Liver (tissue), 9 donors: ENCODE results near the gene CTNNA2. TPM values are rescaled to one million over a fixed set of nuclear protein-coding genes. Genes with fewer than 3 reads are reported as not detected.

Experiments used
- DNase-seq: peaks from one replicate; pipeline ENCODE4 v3.0.0-alpha.2; 2017; ENCODE audit warnings: low spot score
- H3K27ac ChIP-seq, 2 donors: one replicate each; pipeline ENCODE4 v1.7.0; 2013; ENCODE audit warnings: inconsistent platforms in 2 of 2, low read length in 2 of 2, control low read depth in 1 of 2, low read depth in 1 of 2, mild to moderate bottlenecking in 1 of 2
- H3K27me3 ChIP-seq, 4 donors: one replicate each; pipeline versions ENCODE4 v1.6.1 to v1.7.0; 2013; ENCODE audit warnings: low read length in 3 of 4, inconsistent platforms in 1 of 4, mild to moderate bottlenecking in 1 of 4, moderate library complexity in 1 of 4; ENCODE audit not compliant: control insufficient read depth in 4 of 4, insufficient read depth in 4 of 4
- H3K36me3 ChIP-seq, 4 donors: one replicate each; pipeline versions ENCODE4 v1.6.1 to v1.7.0; 2013; ENCODE audit warnings: low read length in 3 of 4, mild to moderate bottlenecking in 3 of 4, low read depth in 1 of 4, moderate library complexity in 1 of 4; ENCODE audit not compliant: control insufficient read depth in 4 of 4, insufficient read depth in 3 of 4
- H3K4me1 ChIP-seq, 4 donors: one replicate each; pipeline versions ENCODE4 v1.6.1 to v1.7.0; 2013; ENCODE audit warnings: low read length in 3 of 4, mild to moderate bottlenecking in 3 of 4, moderate library complexity in 1 of 4; ENCODE audit not compliant: control insufficient read depth in 4 of 4, insufficient read depth in 4 of 4
- H3K4me3 ChIP-seq, 3 donors: one replicate each; pipeline versions ENCODE4 v1.6.1 to v1.7.0; 2013; ENCODE audit warnings: low read length in 3 of 3, control low read depth in 1 of 3, low read depth in 1 of 3, mild to moderate bottlenecking in 1 of 3
- H3K9ac ChIP-seq, 2 donors: one replicate each; pipeline ENCODE4 v1.7.0; 2013; ENCODE audit warnings: low read length in 2 of 2, mild to moderate bottlenecking in 2 of 2, moderate library complexity in 2 of 2, control low read depth in 1 of 2, low read depth in 1 of 2
- H3K9me3 ChIP-seq, 4 donors: one replicate each; pipeline versions ENCODE4 v1.6.1 to v1.7.0; 2013; ENCODE audit warnings: low read length in 3 of 4; ENCODE audit not compliant: control insufficient read depth in 4 of 4
- CTCF ChIP-seq: fragments of 150-350 bp; IDR thresholded peaks from 2 replicates; pipeline ENCODE4 v1.5.1; 2017; ENCODE audit warnings: improper control_type of control experiment, low read depth, low read length; ENCODE audit not compliant: missing input control
- EGR1 ChIP-seq, 2 donors: IDR thresholded peaks; 2 replicates each; pipeline ENCODE4 v1.6.1; 2016 to 2018; ENCODE audit warnings: antibody characterized with exemption in 2 of 2, low read depth in 2 of 2
- GABPA ChIP-seq, 2 donors: IDR thresholded peaks in 1 of 2; conservative IDR thresholded peaks in 1 of 2; 2 replicates each; pipeline ENCODE4 v1.6.1; 2016; ENCODE audit warnings: antibody characterized with exemption in 2 of 2, mild to moderate bottlenecking in 1 of 2, moderate library complexity in 1 of 2
- HNF4A ChIP-seq, 2 donors: conservative IDR thresholded peaks; 2 replicates each; pipeline ENCODE4 v1.6.1; 2016; ENCODE audit warnings: antibody characterized with exemption in 2 of 2, mild to moderate bottlenecking in 2 of 2
- JUND ChIP-seq, 2 donors: IDR thresholded peaks; 2 replicates each; pipeline ENCODE4 v1.6.1; 2016; ENCODE audit warnings: antibody characterized with exemption in 2 of 2
- MAX ChIP-seq: IDR thresholded peaks from 2 replicates; pipeline ENCODE4 v1.6.1; 2016; ENCODE audit warnings: antibody characterized with exemption
- REST ChIP-seq: IDR thresholded peaks from 2 replicates; pipeline ENCODE4 v1.6.1; 2016; ENCODE audit warnings: antibody characterized with exemption, mild to moderate bottlenecking
- RXRA ChIP-seq, 2 donors: IDR thresholded peaks; 2 replicates each; pipeline ENCODE4 v1.6.1; 2017 to 2018; ENCODE audit warnings: antibody characterized with exemption in 2 of 2, mild to moderate bottlenecking in 1 of 2
- ZBTB33 ChIP-seq: IDR thresholded peaks from 2 replicates; pipeline ENCODE4 v1.6.1; 2016; ENCODE audit warnings: antibody characterized with exemption
- WGBS: extraction: QIAGEN DNeasy Blood & Tissue Kit; methylation state at CpG from one replicate; pipeline ENCODE4 v1.1.7; 2013; 5-methylcytosine and 5-hydroxymethylcytosine counted together
- polyA plus RNA-seq, 2 donors: library from polyadenylated mRNA; stranded (reverse) in 1 of 2; unstranded in 1 of 2; fragments of 200-250 nt in 1 of 2; fragments of >200 nt in 1 of 2; fragmentation: Nextera tagmentation in 1 of 2; extraction: Ambion mirVana in 1 of 2; gene quantifications; one replicate each; pipeline versions ENCODE4 v1.2.1 to v1.2.3, GENCODE V29; 2013 to 2015
- total RNA-seq, 2 donors: library from RNA; depleted of rRNA; stranded (reverse); fragments of >200 nt; gene quantifications; one replicate each; pipeline ENCODE4 v1.2.3, GENCODE V29; 2014
- donor health status: healthy.
- donor health status: healthy.
- donor health status: healthy.
- donor health status: healthy.
- donor health status: healthy.

CTNNA2 gene
- total and polyA plus RNA-seq, 4 donors: 0.05 TPM; not detected in 3

DNA sequence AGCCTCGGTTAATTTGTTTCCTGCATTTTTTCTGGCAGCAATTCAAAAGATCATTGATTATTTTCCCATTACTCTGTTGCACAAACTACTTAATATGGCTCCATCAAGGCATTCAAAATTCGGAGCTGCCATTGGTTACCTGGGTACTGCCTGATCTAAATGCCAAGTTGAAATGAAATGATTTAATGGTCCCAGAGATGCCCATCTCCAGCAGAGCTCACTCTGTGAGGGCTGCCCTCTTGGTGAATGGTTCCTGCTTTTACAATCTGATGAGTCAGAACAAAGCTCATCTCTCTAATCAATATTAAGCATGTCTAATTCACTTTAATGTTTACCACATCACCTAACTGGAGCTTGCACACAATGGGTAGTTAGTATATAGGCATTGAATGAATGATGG lies 126.1 kb downstream of the CTNNA2 start:
- no peak for TF ChIP-seq MAX
- no peak for TF ChIP-seq ZBTB33
- no peak for TF ChIP-seq GABPA (IDR thresholded peaks at IDR 0.05 in 1 of 2, conservative IDR thresholded peaks at IDR 0.05 in 1 of 2)
- no peak for TF ChIP-seq HNF4A (conservative IDR thresholded peaks at IDR 0.05)
- TF ChIP-seq REST: no peak
- no peak for TF ChIP-seq JUND (IDR thresholded peaks at IDR 0.05)
- Histone ChIP-seq H3K9ac (no peak overlapping the region), H3K4me3 (no peak overlapping the region), H3K27me3 (no peaks in the 10 kb centered on the region), H3K27ac (no peak overlapping the region), H3K4me1 (no peaks in the 10 kb centered on the region), H3K36me3 (no peaks in the 10 kb centered on the region), H3K9me3 (no peaks in the 10 kb centered on the region)
- DNase-seq: no peak
- WGBS: 71% methylated on average over 2 of the region's 2 CpGs

GRCh38 chr2:79640001-79640400 lies 127.2 kb downstream of the CTNNA2 start:
- H3K36me3 ChIP-seq: no peaks in the 10 kb centered on the region
- DNase-seq: no peak
- TF ChIP-seq ZBTB33: no peak
- 37% methylated on average over 2 of the region's 2 CpGs for WGBS
- no peaks in the 10 kb centered on the region for H3K4me1 ChIP-seq
- H3K9me3 ChIP-seq: no peaks in the 10 kb centered on the region
- no peak overlapping the region for H3K27ac ChIP-seq
- no peak overlapping the region for H3K9ac ChIP-seq
- no peak overlapping the region for H3K4me3 ChIP-seq
- no peaks in the 10 kb centered on the region for H3K27me3 ChIP-seq

- H3K27ac ChIP-seq: no peak overlapping the region
- H3K4me1 ChIP-seq: no peaks in the 10 kb centered on the region
- 87% methylated on average over 3 of the region's 3 CpGs for WGBS
- no peaks in the 10 kb centered on the region for H3K36me3 ChIP-seq
- H3K4me3 ChIP-seq: no peak overlapping the region
- no peak overlapping the region for H3K9ac ChIP-seq
- H3K9me3 ChIP-seq: peaks cover 0 to 6% (median 0%) of the 10 kb centered on the region in 4 donors
- H3K27me3 ChIP-seq: no peaks in the 10 kb centered on the region
- DNase-seq: no peak
- TF ChIP-seq EGR1 (IDR thresholded peaks at IDR 0.05; ENCODE audit: low read depth in 2 of 2): no peak
- no peak for TF ChIP-seq REST
- TF ChIP-seq CTCF: no peak
- TF ChIP-seq ZBTB33: no peak
- no peak for TF ChIP-seq MAX
- no peak for TF ChIP-seq RXRA (IDR thresholded peaks at IDR 0.05)
- no peak for TF ChIP-seq HNF4A (conservative IDR thresholded peaks at IDR 0.05)
Measured at GRCh38 chr2:79649531-79649930, 136.7 kb downstream of the CTNNA2 start.
